HepG2 (cell line): ENCODE data around the gene SH3YL1. TPM values are rescaled to one million over a fixed set of nuclear protein-coding genes. Genes with fewer than 3 reads are reported as not detected.

Source experiments
- ATAC-seq: fragments of 200-7000 bp; cut with Tn5 transposase; 3 replicates; pipeline ENCODE4 v1.9.1; 2020; ENCODE audit warnings: mild to moderate bottlenecking, moderate library complexity
- BruUV-seq: library from RNA; stranded (reverse); fragments of 400-500 nt; replicated peaks from 2 replicates; lab custom pipeline; 2021; lab: Mats Ljungman, UMichigan
- CTCF ChIA-PET: fragments of 300-600 bp; formaldehyde crosslinking; extraction: SDS; loops from one replicate; lab custom pipeline; 2021; ENCODE audit warnings: low total read pairs, inconsistent platforms, low intra/inter-chr PET ratio; lab: Yijun Ruan, JAX
- POLR2A ChIA-PET: fragments of 350-600 bp; sonication (Branson Sonifier 250); formaldehyde crosslinking; loops from one replicate; lab custom pipeline; 2020; ENCODE audit warnings: antibody characterized with exemption, inconsistent platforms; lab: Yijun Ruan, JAX
- DNase-seq: peaks from one replicate; pipeline ENCODE4 v3.0.0-alpha.2; 2015; ENCODE audit warnings: low spot score
- FAIRE-seq: peaks from 3 replicates; lab custom pipeline; 2011; peaks lifted over from hg19 to GRCh38; lab: Jason Lieb, UNC
- H2AFZ ChIP-seq: one replicate; pipeline ENCODE4 v1.6.1; 2011; ENCODE audit warnings: low read length, inconsistent platforms
- H3K27ac ChIP-seq: fragments of 300-600 bp; 3 replicates; pipeline ENCODE4 v1.8.0; 2011; ENCODE audit warnings: mixed run types, mild to moderate bottlenecking, mixed read lengths, low read length, inconsistent platforms; ENCODE audit not compliant: insufficient read depth; ENCODE audit errors: extremely low read length
- H3K27me3 ChIP-seq, 2 experiments: fragments of 200-600 bp in 1 of 2; 2 replicates in 1 of 2; 3 replicates in 1 of 2; pipeline versions ENCODE4 v1.6.0 to v1.8.0; 2011; ENCODE audit warnings: low read length in 2 of 2, mild to moderate bottlenecking in 2 of 2, moderate library complexity in 2 of 2, inconsistent platforms in 1 of 2; ENCODE audit not compliant: insufficient read depth in 2 of 2, control insufficient read depth in 1 of 2
- H3K36me3 ChIP-seq, 2 experiments: fragments of 200-600 bp in 1 of 2; replicated peaks in 1 of 2; 2 replicates in 1 of 2; 3 replicates in 1 of 2; pipeline versions ENCODE4 v1.5.1 to v1.8.0; 2011; ENCODE audit warnings: low read length in 2 of 2, inconsistent platforms in 1 of 2; ENCODE audit not compliant: insufficient read depth in 2 of 2, control insufficient read depth in 1 of 2
- H3K4me1 ChIP-seq: 2 replicates; pipeline ENCODE4 v1.5.1; 2012; ENCODE audit warnings: low read length, inconsistent platforms; ENCODE audit not compliant: insufficient read depth
- H3K4me2 ChIP-seq: 2 replicates; pipeline ENCODE4 v1.6.0; 2011; ENCODE audit warnings: low read depth, low read length, inconsistent platforms
- H3K4me3 ChIP-seq, 3 experiments: fragments of 200-600 bp in 1 of 3; sonication (generic), shearing (Covaris generic) in 1 of 3; replicated peaks in 1 of 3; 2 replicates each; pipeline ENCODE4 v1.5.1; 2011 to 2016; ENCODE audit warnings: low read length in 3 of 3, inconsistent platforms in 2 of 3, low read depth in 2 of 3, mild to moderate bottlenecking in 2 of 3, control low read depth in 1 of 3, mixed read lengths in 1 of 3; ENCODE audit not compliant: insufficient read depth in 1 of 3
- H3K79me2 ChIP-seq: one replicate; pipeline ENCODE4 v1.6.1; 2011; ENCODE audit warnings: low read length, inconsistent platforms; ENCODE audit not compliant: insufficient read depth
- H3K9ac ChIP-seq: 2 replicates; pipeline ENCODE4 v1.6.0; 2011; ENCODE audit warnings: mild to moderate bottlenecking, low read depth, low read length, inconsistent platforms; ENCODE audit not compliant: insufficient read depth
- H3K9me3 ChIP-seq: 2 replicates; pipeline ENCODE4 v1.5.1; 2012; ENCODE audit warnings: mild to moderate bottlenecking, low read length
- H4K20me1 ChIP-seq: 2 replicates; pipeline ENCODE4 v1.6.0; 2011; ENCODE audit warnings: inconsistent platforms, mild to moderate bottlenecking, low read length, moderate library complexity; ENCODE audit not compliant: insufficient read depth
- CHD4 ChIP-seq: fragments of 200-600 bp; sonication (generic); IDR thresholded peaks from 2 replicates; pipeline ENCODE4 v1.7.0; 2017; ENCODE audit warnings: mild to moderate bottlenecking, low read length, borderline replicate concordance
- RBM22 ChIP-seq: fragments of 200-400 bp; formaldehyde crosslinking; optimal IDR thresholded peaks from 2 replicates; pipeline ENCODE3; 2017; ENCODE audit warnings: mild to moderate bottlenecking, low read length, moderate library complexity
- ZNF276 ChIP-seq: sonication (generic); formaldehyde crosslinking; IDR thresholded peaks from 2 replicates; pipeline ENCODE4 v1.4.0; 2020; ENCODE audit warnings: mild to moderate bottlenecking, low read depth, missing genetic modification reagents
- ZNF546 ChIP-seq: sonication (generic); formaldehyde crosslinking; conservative IDR thresholded peaks from 2 replicates; pipeline ENCODE4 v1.8.1; 2023; ENCODE audit warnings: mild to moderate bottlenecking, missing genetic modification reagents
- ZNF570 ChIP-seq: sonication (generic); formaldehyde crosslinking; IDR thresholded peaks from 2 replicates; pipeline ENCODE4 v1.4.0; 2020; ENCODE audit warnings: mild to moderate bottlenecking, missing genetic modification reagents, borderline replicate concordance
- ZNF589 ChIP-seq: sonication (generic); formaldehyde crosslinking; conservative IDR thresholded peaks from 2 replicates; pipeline ENCODE4 v1.8.0; 2022; ENCODE audit warnings: mild to moderate bottlenecking, moderate library complexity, missing genetic modification reagents
- WGBS: methylation state at CpG from one replicate; pipeline ENCODE4 v1.1.6; 2017; ENCODE audit warnings: low lambda C conversion rate; 5-methylcytosine and 5-hydroxymethylcytosine counted together
- in situ Hi-C: cut with HindIII; loops from 2 replicates; pipeline ENCODE4 v1.10.0; 2017; ENCODE audit warnings: low pct_unique_long_range_greater_than_20kb; ENCODE audit not compliant: extremely low pct_ligation_motif_present
- intact Hi-C: fragments of 100-400 bp; cut with micrococcal nuclease; formaldehyde crosslinking; loops from one replicate; pipeline ENCODE4 v1.10.0; 2022; ENCODE audit not compliant: unreplicated experiment
- polyA plus RNA-seq, 8 experiments: library from polyadenylated mRNA; depleted of rRNA in 3 of 8; stranded (reverse) in 7 of 8; unstranded in 1 of 8; fragments of >200 nt; fragmentation: Illumina TruSeq in 4 of 8; extraction: Trizol in 4 of 8; gene quantifications; 2 replicates each; pipeline versions ENCODE4 v1.2.1 to v1.2.3, GENCODE V29; 2011 to 2016; ENCODE audit warnings: low read depth in 4 of 8, missing spikeins in 1 of 8, mixed read lengths in 1 of 8; ENCODE audit not compliant: insufficient read depth in 1 of 8
- total RNA-seq, 5 experiments: library from RNA; depleted of rRNA; stranded (reverse); fragments of >200 nt; fragmentation: Illumina TruSeq; extraction: Trizol; gene quantifications; 2 replicates each; pipeline ENCODE4 v1.2.3, GENCODE V29; 2016; ENCODE audit warnings: low read depth in 1 of 5

The SH3YL1 gene
- total and polyA plus RNA-seq, 2 of the 13 experiments (the other 11 are each of a cell fraction or from before 2014, with no cell fraction given), result 13.0 to 48.2 TPM

DNA sequence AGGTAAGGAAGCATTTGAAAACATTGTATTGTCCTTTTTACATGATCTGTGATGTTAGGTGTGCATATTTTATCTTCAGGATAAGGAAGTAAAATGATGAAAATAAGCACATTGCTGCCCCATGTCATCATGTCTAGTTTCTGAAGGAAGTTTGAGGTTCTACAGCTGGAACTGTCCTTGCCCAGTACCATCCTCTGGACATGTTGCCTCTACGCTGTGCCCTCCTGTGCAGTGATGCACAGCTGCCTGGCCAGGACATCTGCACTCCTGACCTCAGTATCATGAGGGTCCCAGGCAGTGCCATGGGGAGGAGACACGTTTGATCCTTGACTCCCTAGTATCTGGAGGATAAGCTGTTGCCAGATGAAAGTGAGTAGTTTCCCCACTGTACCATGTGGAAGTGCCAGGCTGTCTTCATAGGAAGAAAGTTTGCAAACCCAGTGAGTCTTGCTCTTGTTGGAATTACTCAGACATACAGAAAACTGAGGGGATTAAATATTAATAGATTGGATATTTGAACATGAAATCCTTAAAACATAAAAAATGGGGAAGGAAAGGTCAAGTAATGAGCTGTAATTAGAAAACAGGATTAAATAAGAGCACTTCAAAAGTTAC is 14.6 kb upstream of the SH3YL1 start:
- Histone ChIP-seq H3K79me2 (peaks cover 56% of the 10 kb centered on the region), H3K9me3 (no peaks in the 10 kb centered on the region), H3K4me3 (no peak overlapping the region), H3K27me3 (no peaks in the 10 kb centered on the region), H3K4me2 (no peak overlapping the region), H2AFZ (no peak overlapping the region), H3K4me1 (peaks cover 2% of the 10 kb centered on the region; the same call in 1 of the 2 replicates), H3K27ac (no peak overlapping the region)
- intact Hi-C loops, result no loop called here
- 90% methylated on average over 2 of the region's 2 CpGs for WGBS
- DNase-seq (no peak), ATAC-seq (no peak)
- in situ Hi-C loops, result no loop called here
- BruUV-seq, result no TSS peak
- CTCF ChIA-PET, result no interaction called here
- TF ChIP-seq ZNF276 (CRISPR knock-in tag) (no peak), CHD4 (no peak), RBM22 (peak; percentile 87), ZNF589 (CRISPR knock-in tag) (no peak), ZNF570 (CRISPR knock-in tag) (no peak)
- TF ChIP-seq, all 625 proteins: peak for 1
- H3K36me3 ChIP-seq, result peaks cover 36 to 79% of the 10 kb centered on the region in 2 experiments
- POLR2A ChIA-PET, result interaction anchor here (0.6 kb wide), 1 partner anchor 14 kb away, joined by 3 read pairs; the partner anchor contains the start of gene ACP1
- H4K20me1 ChIP-seq, result peaks cover 27% of the 10 kb centered on the region
- no peak overlapping the region for H3K9ac ChIP-seq
- FAIRE-seq, result no peak

- DNase-seq (no peak), FAIRE-seq (no peak), ATAC-seq (no peak)
- peaks cover 39 to 95% of the 10 kb centered on the region in 2 experiments for H3K36me3 ChIP-seq
- TF ChIP-seq RBM22, result peak; percentile 37
- TF ChIP-seq ZNF546 (CRISPR knock-in tag), result no peak
- H2AFZ ChIP-seq, result no peak overlapping the region
- H3K27me3 ChIP-seq, result no peaks in the 10 kb centered on the region
- H3K79me2 ChIP-seq, result peaks cover 86% of the 10 kb centered on the region
- ChIA-PET POLR2A (interaction anchor here (1.4 kb wide), 1 partner anchor 100 kb away, joined by 3 read pairs; no protein-coding TSS in a partner anchor), CTCF (interaction anchor here (0.8 to 1.6 kb wide), 3 partner anchors 15 to 104 kb away, joined by 3 to 6 read pairs (median 3); no protein-coding TSS in a partner anchor)
- WGBS, result 95% methylated on average over 6 of the region's 6 CpGs
- H3K4me3 ChIP-seq, result no peak overlapping the region
- no TSS peak for BruUV-seq
- H3K9ac ChIP-seq, result no peak overlapping the region
- intact Hi-C loops, result no loop called here
- H3K9me3 ChIP-seq, result no peaks in the 10 kb centered on the region
- in situ Hi-C loops, result no loop called here
- H3K4me1 ChIP-seq, result peaks cover 27% of the 10 kb centered on the region
- no peak overlapping the region for H3K4me2 ChIP-seq
- peaks cover 55% of the 10 kb centered on the region for H4K20me1 ChIP-seq
- no peak overlapping the region for H3K27ac ChIP-seq
These were observed 11.6 kb upstream of the SH3YL1 start for GRCh38 chr2:275466-275865.
